ENCODE results near the gene TIMM8A.

Gene TIMM8A, protein sequence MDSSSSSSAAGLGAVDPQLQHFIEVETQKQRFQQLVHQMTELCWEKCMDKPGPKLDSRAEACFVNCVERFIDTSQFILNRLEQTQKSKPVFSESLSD

DNA sequence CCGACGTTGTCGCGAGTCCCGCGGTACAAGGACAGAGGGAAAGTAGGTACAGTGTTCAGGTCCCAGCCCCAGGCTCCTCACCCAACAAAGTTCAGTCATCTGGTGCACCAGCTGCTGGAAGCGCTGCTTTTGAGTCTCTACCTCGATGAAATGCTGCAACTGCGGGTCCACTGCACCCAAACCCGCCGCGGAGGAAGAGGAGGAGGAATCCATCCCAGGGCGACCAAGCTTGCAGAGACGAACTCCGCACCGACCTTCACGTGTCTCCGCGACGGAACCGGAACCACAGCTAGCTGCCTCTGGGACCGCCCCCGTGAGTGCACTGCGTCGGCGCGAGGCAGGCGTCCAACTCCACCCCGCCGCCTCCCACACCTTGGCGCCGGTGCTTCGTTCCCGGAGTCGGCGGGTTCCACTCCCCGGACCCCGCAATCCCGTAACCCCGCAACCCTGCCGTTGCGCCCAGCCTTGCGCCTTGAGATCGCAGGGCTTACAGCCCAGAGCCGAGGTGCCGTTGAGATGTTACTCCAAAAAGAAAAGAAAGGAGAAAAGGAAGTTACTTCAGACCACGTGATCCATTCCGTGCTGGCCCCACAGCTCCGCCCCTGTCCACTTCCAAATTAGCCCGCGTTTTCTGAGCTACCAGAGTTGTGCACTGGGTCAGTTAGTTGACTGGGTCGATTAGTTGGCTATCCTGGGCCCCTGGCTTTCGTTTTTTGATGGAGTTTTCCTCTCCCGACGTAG is at the start of gene TIMM8A:
Gene TIMM8A (minus strand): TSS at position 291 of the 741 bp plus-strand sequence. CDS start 78 bp downstream, at position 213.
- DNase-seq = peak; percentile 69 to 78

- DNase-seq = no peak
Measured at GRCh38 chrX:101397779-101398178, 49.2 kb upstream of the TIMM8A start.

GRCh38 chrX:101395789-101396188 is 47.2 kb upstream of the TIMM8A start:
- no peak for DNase-seq

DNA sequence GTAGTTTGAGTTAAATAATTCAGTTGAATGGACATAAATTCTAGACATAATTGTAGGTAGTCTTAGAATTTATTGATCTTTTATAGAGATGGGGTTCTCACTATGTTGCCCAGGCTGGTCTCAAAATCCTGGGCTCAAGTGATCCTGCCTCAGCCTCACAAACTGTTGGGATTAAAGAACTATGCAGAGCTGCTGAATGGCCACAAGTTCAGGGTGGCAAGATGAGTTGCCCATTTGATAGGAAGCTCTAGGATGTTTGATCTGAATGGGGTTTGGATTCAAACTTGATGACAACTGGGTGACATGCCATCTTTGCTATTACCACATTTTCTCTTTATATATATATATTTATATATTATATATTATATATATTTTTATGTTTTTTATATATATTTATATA is 45.8 kb upstream of the TIMM8A start:
- DNase-seq = no peak

DNA sequence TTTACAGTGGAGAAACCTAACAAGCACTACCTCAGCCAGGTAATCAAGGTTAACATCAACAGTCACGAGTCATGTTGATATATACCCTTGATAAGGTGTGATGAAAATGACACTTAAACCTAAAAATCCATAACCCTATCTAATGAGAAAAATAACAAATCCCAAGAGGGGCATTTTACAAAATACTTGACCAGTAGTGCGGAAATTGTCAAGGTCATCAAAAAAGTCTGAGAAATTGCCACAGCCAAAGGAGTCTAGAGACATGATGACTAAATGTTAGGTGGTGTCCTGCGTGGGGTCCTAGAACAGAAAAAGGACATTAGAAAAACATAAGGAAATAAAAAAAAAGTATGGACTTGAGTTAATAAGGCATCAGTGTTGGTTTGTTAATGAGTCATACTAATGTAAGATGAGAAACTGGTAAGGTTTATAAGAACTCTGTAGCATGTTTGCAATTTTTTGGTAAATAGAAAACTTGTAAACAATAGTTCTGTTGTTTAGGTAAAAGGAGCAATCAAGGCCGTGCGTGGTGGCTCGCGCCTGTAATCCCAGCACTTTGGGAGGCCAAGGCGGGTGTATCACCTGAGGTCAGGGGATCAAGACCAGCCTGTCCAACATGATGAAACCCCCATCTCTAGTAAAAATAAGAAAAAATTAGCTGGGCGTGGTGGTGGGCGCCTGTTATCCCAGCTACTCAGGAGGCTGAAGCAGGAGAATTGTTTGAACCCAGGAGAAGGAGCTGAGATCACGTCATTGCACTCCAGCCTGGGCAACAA is 45.2 kb upstream of the TIMM8A start:
- DNase-seq = no peak

DNA sequence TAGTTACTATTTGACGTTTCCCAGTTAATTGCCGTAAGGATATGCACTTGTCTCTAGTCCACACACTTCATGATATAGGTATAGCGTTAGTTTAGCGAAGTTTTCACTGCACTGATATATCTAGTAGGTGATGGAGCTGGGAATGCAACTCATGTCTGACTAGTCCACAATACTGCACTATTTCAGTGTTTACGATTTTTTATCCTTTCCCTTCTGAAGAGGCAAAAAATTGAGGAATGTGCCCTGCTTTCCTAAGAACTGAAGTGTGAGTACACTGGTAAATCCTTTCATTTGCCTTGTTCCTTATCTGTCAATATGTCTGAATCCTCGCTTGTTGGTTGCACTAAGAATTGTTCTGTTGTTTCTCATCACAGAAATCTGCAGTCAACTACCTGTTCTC is 43.3 kb upstream of the TIMM8A start:
- DNase-seq = no peak

DNA sequence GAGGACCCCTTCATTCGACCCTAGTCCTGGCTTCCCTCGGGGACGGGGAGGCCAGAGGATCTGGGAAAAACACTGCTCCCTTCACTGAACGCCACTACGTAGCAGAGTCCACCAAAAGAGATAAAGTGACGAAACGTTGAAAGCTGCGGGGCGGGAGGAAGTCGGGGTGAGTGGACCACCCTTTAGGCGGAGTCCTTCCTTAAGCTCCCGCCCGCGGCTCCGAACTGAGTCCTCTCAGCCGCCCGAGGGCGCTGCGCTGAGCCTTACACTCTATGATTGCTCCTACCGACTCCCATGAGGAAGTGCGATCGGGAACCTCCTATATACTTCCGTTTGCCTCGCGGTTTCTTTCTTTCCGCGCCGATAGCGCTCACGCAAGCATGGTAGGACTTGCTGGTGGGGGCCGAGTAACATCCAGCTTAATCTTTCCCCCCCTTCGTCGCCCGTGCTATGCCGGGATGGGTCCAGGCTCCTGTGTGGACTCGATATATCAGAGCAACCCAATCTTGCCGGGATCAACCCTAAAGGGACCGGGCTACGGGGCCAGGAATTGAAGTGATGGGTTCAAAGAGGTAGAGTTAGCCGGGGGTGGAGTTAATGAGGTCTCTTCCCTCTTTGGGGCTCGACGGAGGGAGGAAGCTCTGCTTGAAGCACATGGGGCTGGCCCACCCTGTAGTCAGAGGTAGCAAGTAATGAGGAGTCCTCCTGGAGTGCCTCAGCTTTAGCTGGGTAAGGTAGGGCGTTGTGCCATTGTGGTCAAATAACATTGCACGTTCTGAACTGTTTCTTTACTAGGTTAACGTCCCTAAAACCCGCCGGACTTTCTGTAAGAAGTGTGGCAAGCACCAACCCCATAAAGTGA is 42.4 kb upstream of the TIMM8A start, which contains the start of gene RPL36A:
Gene RPL36A (plus strand): TSS at position 348 of the 862 bp plus-strand sequence. CDS start 33 bp downstream, at position 381.
- DNase-seq = peak; percentile 84 to 86

- no peak for DNase-seq
Measured at GRCh38 chrX:101388604-101389003, 40.1 kb upstream of the TIMM8A start.

DNA sequence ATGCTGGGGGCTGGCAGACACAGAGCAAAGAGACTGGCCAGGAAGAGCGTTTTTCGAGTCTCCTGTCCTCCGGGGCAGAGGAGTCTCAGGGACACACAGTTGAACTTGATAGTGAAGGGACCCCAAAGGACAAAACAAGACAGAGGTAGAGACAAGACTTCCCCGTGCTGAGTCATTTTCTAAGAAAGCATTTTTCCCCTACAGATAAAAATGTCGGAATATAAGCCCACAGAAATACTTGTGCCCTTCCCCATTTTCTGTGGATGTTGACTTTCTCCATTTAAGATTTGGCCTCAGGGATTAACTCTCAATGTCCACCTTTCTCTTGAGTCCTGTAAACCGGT is 38.0 kb upstream of the TIMM8A start:
- DNase-seq = no peak

DNA sequence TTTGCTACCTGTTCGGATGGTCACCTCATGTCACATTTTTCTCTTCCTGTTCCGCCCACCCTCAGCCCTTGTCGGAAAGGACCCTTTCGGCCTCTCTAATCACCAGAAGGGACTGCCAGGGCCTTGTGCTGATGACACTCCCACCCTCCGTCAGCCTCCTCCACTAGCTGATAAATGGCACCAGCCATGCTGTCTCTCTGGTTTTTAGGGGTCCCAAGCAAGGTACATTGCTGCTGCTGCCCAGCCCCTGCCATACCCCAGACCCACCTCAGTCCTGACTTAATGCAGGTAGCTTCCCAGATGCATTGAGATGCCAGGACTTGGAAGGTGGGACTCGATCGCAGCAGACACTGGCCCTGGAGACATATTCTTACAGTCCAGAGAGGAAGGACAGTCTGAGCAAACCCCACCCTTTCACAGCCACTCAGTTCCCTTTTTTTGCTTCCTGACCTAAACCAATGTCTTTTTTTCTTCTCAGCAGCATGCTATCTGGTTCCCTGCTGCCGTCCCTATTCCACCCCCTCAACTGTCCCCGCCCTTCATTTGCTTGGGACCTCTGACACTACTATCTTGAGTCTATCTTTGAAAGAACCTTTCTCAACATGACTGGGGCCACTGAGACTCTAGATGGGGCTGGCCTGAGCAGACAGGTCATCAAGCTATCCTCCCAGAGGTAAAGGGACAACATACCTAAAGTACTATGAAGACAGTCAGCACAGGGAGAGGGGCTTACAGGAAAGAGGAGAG is 37.4 kb upstream of the TIMM8A start, which contains the start of gene BTK:
Gene BTK (minus strand): TSS at position 397 of the 747 bp plus-strand sequence. CDS start 10,907 bp downstream, outside the sequence.
- peak in 1 of 2 donors; percentile 31 for DNase-seq

- no peak for DNase-seq
Measured at GRCh38 chrX:101385026-101385684, 36.6 kb upstream of the TIMM8A start.

- DNase-seq = peak in 1 of 2 donors; percentile 13
Measured at GRCh38 chrX:101383679-101384205, 35.2 kb upstream of the TIMM8A start.

- no peak for DNase-seq
Measured at GRCh38 chrX:101377547-101377946, 29.0 kb upstream of the TIMM8A start.

DNA sequence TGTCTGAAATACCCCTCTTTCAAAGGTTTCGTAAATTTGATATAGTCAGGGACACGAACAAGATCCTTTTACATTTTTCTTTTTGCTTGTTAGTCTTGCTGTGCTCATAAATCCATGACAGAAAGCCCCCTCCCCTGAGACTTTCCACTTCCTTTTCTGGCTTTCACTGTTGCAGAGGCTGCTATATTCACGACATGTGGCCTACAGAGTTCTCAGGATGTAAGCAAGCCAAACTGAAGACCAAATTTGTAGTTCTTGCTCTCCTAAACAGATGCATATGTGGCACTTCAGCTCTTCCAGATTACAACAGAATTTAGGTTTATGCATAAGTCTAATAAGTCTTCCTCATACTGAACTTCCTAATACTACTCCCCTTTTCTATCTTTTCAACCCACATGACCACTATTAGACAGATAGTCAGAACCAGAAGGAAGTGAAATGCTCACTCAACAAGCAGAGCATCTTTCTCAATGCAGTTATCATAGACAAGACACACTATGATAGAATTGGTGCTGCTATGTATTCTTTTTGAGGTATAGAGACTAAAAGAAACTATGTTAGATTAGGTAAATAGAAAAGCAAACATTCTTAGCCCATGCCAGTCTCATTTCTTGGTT is 22.5 kb upstream of the TIMM8A start:
- no peak for DNase-seq

GRCh38 chrX:101369687-101370086 is 21.1 kb upstream of the TIMM8A start:
- no peak for DNase-seq

DNA sequence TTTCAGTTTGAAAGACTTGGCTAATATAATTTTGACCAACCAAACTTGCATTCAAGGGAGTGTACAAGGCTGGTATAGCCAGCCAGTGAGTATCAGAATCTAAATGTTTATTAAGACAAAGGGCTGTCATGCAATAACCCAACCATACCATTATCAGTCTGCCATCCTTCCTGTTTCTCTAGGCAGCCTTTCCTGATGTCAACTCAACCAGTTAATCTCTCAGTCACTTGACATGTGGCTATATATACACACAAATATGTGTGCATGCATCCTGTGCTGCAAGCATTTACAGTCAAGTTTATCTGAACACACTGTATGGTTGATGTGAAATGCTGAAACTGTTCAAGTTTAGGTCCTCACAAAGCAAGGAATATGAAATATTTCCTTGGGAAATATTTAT is 20.3 kb upstream of the TIMM8A start:
- DNase-seq = no peak

- no peak for DNase-seq
Measured at GRCh38 chrX:101365301-101365795, 16.8 kb upstream of the TIMM8A start.

GRCh38 chrX:101362757-101363156 is 14.2 kb upstream of the TIMM8A start:
- DNase-seq = no peak

- DNase-seq = no peak
Measured at GRCh38 chrX:101362116-101362515, 13.6 kb upstream of the TIMM8A start.

DNA sequence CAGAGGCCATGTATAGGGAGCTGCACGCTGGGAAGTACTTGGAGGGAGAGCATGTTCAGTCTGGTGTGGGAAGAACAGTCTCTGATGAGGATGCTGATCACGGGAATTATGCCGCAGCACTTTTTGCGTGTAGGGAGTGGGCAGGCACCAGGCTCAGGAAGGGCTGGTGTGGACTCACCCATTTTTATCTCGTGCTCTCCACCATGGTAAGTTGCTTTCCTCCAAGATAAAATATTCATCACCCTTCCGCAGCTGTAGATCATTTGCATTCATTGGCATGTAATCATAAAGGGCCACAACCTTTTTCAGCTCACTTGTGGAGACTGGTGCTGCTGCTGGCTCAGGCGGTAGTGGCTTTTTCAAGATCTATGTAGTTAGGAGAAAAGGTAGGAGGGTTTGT is 11.8 kb upstream of the TIMM8A start:
- DNase-seq = no peak

DNA sequence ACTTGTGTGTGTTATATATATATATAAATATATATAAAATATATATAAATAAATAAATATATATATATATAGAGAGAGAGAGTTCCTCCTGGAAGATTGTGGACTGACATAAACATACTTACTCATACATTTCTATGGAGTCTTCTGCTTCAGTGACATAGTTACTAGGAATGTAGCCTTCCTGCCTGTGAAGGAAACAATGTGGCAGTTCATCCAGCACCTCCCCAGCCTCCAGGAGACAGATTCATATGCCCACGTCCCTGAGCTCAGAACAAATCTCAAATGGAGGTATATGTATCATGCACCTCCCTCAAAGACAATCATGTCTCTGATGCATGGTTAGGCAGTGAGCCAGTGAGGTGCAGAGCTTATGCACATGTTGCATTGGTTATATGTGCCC is 11.4 kb upstream of the TIMM8A start:
- no peak for DNase-seq

All from CD4-positive, alpha-beta T cell treated with Interferon alpha-2 for 1 hour (primary cell).